Measurements from ENCODE around the gene SIRPA. TPM values are rescaled to one million over a fixed set of nuclear protein-coding genes. Genes with fewer than 3 reads are reported as not detected.

Gene SIRPA
- total RNA-seq, 2 experiments from 2014 or later, result 0.60 to 0.64 TPM

DNA sequence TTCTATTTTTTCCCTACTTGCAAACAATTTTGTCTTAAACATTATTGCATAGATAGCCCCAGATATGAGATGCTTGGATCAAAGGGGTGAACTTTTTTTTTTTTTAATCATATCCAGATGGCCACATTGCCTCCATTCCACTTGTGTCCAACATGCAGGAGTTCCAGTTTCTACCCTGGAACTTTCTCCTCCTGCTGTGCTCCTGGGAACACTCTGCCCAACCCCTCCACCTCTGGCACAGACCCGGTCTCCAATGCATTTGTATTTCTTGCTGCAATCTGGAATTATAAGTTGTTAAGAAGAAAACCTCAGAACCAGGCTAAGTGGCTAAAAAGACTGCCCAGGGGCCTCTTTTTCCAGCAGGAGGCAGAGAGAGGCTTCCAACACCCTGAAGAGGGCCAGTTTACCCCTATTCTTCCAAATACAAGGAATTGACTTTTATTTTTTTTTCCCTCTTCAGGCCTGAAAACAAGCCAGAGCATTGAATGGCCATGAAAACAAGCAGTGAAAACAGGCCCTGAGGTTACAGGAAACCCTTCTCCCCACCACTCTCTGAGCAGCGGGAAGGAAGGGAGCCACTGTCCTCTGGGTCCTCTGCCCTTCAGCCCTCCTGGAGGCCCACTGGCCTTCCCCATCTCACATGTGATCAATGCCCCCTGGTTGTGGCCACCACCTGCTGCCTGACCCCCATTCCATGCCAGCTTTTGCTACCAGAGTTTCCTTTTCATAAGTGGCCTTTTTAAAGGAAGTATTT lies 54.3 kb downstream of the SIRPA start:
- POLR2A ChIA-PET, result no interaction called here
- no peak for ATAC-seq (ENCODE audit: poor library complexity)
- Mint-ChIP-seq H3K27ac (no peak overlapping the region), H3K36me3 (ENCODE audit: low read depth) (no peaks in the 10 kb centered on the region), H3K27me3 (peaks cover 55% of the 10 kb centered on the region), H3K4me3 (no peak overlapping the region), H3K4me1 (ENCODE audit: low read depth) (no peaks in the 10 kb centered on the region), H3K9me3 (no peaks in the 10 kb centered on the region)
- TF ChIP-seq, protein P1, sequence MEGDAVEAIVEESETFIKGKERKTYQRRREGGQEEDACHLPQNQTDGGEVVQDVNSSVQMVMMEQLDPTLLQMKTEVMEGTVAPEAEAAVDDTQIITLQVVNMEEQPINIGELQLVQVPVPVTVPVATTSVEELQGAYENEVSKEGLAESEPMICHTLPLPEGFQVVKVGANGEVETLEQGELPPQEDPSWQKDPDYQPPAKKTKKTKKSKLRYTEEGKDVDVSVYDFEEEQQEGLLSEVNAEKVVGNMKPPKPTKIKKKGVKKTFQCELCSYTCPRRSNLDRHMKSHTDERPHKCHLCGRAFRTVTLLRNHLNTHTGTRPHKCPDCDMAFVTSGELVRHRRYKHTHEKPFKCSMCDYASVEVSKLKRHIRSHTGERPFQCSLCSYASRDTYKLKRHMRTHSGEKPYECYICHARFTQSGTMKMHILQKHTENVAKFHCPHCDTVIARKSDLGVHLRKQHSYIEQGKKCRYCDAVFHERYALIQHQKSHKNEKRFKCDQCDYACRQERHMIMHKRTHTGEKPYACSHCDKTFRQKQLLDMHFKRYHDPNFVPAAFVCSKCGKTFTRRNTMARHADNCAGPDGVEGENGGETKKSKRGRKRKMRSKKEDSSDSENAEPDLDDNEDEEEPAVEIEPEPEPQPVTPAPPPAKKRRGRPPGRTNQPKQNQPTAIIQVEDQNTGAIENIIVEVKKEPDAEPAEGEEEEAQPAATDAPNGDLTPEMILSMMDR (IDR thresholded peaks at IDR 0.05), result no peak
- DNase-seq, result no peak
- H3K36me3 ChIP-seq (ENCODE audit: insufficient read depth, low read length), result no peaks in the 10 kb centered on the region
- H3K4me3 ChIP-seq (ENCODE audit: low read length), result no peak overlapping the region
- H3K27me3 ChIP-seq (ENCODE audit: control insufficient read depth in 1 of 2, insufficient read depth in 2 of 2, low read length in 2 of 2), result peaks cover 17 to 25% of the 10 kb centered on the region in 2 experiments
- H3K4me1 ChIP-seq (ENCODE audit: insufficient read depth, low read length), result no peaks in the 10 kb centered on the region
- intact Hi-C loops (cut with DNase I, micrococcal nuclease), result no loop called here
- peaks cover 0 to 4% of the 10 kb centered on the region in 2 experiments for H3K9me3 ChIP-seq (ENCODE audit: control insufficient read depth in 1 of 2, insufficient read depth in 1 of 2, low read length in 2 of 2)
- no peak overlapping the region for H3K27ac ChIP-seq (ENCODE audit: low read depth in 1 of 2, low read length in 2 of 2)
- CTCF ChIA-PET, result no interaction called here

DNA sequence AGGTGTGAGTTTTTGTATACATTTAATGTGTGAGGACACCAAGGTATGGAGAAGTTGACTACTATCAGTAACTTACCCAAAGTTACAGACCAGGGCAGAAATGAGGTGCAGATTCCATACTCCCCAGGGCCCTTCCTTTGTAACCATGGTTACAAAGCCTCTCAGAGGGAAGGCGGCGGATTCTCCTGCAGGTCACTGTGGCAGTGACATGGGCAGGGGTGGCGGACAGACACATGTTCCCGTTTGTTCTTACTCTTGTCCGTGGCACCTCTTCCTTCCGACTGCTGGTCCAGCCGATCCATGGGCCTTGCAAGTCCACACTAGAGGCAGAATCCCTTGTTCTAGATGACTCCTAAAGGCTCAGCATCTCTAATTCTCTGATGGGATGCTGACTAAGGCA lies 55.6 kb downstream of the SIRPA start:
- Histone ChIP-seq H3K4me3 (ENCODE audit: low read length) (no peak overlapping the region), H3K27ac (ENCODE audit: low read depth in 1 of 2, low read length in 2 of 2) (no peak overlapping the region), H3K36me3 (ENCODE audit: insufficient read depth, low read length) (no peaks in the 10 kb centered on the region), H3K4me1 (ENCODE audit: insufficient read depth, low read length) (no peaks in the 10 kb centered on the region), H3K9me3 (ENCODE audit: control insufficient read depth in 1 of 2, insufficient read depth in 1 of 2, low read length in 2 of 2) (peaks cover 0 to 4% of the 10 kb centered on the region in 2 experiments), H3K27me3 (ENCODE audit: control insufficient read depth in 1 of 2, insufficient read depth in 2 of 2, low read length in 2 of 2) (peaks cover 13 to 14% of the 10 kb centered on the region in 2 experiments)
- CTCF ChIA-PET, result no interaction called here
- no peak overlapping the region for H3K4me3 Mint-ChIP-seq
- H3K36me3 Mint-ChIP-seq (ENCODE audit: low read depth), result no peaks in the 10 kb centered on the region
- POLR2A ChIA-PET, result no interaction called here
- H3K27ac Mint-ChIP-seq, result no peak overlapping the region
- TF ChIP-seq, protein P1 (IDR thresholded peaks at IDR 0.05), result no peak
- DNase-seq, result no peak
- no peak for ATAC-seq (ENCODE audit: poor library complexity)
- intact Hi-C loops (cut with DNase I, micrococcal nuclease), result no loop called here
- H3K27me3 Mint-ChIP-seq, result peaks cover 50% of the 10 kb centered on the region
- H3K9me3 Mint-ChIP-seq, result no peaks in the 10 kb centered on the region
- no peaks in the 10 kb centered on the region for H3K4me1 Mint-ChIP-seq (ENCODE audit: low read depth)

DNA sequence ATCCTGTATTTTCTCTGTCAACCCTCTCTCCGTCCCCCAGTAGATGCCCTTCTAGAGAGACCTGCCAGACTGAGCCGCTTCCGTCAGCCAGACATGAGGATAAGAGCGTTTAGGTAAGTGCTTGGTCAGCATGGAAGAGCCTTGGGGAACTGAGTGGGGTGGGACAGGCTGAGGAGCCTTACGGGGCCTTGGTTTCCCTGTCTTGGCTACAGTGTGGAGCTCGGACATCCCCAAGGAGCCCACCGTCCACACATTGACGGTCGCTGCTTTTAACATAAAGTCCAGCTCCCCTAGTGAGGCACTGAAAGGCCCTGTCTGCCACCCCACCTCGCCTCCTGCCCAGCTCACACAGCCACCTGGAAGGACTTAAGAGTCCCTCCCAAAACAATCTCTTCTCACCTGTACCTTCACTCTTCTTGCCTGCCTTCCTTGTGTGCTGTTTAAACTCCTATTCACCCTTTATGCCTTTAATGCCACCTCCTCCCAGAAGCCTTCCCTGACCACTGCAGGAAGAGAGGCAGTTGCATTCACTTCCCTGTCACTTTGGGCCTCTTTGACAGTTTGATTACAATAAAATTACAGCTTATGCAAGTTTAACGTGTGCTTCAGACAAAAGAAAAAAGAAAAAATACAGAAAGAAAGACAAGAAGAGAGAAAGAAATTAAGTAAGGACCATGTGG lies 56.4 kb downstream of the SIRPA start:
- peaks cover 43% of the 10 kb centered on the region for H3K27me3 Mint-ChIP-seq
- H3K27ac Mint-ChIP-seq, result no peak overlapping the region
- H3K36me3 Mint-ChIP-seq (ENCODE audit: low read depth), result no peaks in the 10 kb centered on the region
- Histone ChIP-seq H3K4me3 (ENCODE audit: low read length) (no peak overlapping the region), H3K4me1 (ENCODE audit: insufficient read depth, low read length) (no peaks in the 10 kb centered on the region), H3K27ac (ENCODE audit: low read depth in 1 of 2, low read length in 2 of 2) (no peak overlapping the region), H3K9me3 (ENCODE audit: control insufficient read depth in 1 of 2, insufficient read depth in 1 of 2, low read length in 2 of 2) (peaks cover 0 to 4% of the 10 kb centered on the region in 2 experiments), H3K27me3 (ENCODE audit: control insufficient read depth in 1 of 2, insufficient read depth in 2 of 2, low read length in 2 of 2) (peaks cover 13% of the 10 kb centered on the region in 2 experiments), H3K36me3 (ENCODE audit: insufficient read depth, low read length) (no peaks in the 10 kb centered on the region)
- POLR2A ChIA-PET, result interaction anchor here (1.0 kb wide), 1 partner anchor 256 kb away, joined by 5 read pairs; no protein-coding TSS in a partner anchor
- H3K9me3 Mint-ChIP-seq, result no peaks in the 10 kb centered on the region
- no peak for ATAC-seq (ENCODE audit: poor library complexity)
- CTCF ChIA-PET, result no interaction called here
- no peak for DNase-seq
- H3K4me1 Mint-ChIP-seq (ENCODE audit: low read depth), result no peaks in the 10 kb centered on the region
- no peak overlapping the region for H3K4me3 Mint-ChIP-seq
- TF ChIP-seq, protein P1 (IDR thresholded peaks at IDR 0.05), result no peak
- intact Hi-C loops (cut with DNase I, micrococcal nuclease), result no loop called here
